ENCODE results near the gene CCL17. TPM values are rescaled to one million over a fixed set of nuclear protein-coding genes. Genes with fewer than 3 reads are reported as not detected.
A peak's percentile ranks its signal among the peaks of the same experiment; 100 is the strongest.
"Not testable (repeated sequence)": the region's sequence is repeated elsewhere in the genome, so short reads cannot be mapped to it uniquely, and the experiment has no call there.

The CCL17 gene
- total RNA-seq, 2 donors from 2014 or later, result not detected

DNA sequence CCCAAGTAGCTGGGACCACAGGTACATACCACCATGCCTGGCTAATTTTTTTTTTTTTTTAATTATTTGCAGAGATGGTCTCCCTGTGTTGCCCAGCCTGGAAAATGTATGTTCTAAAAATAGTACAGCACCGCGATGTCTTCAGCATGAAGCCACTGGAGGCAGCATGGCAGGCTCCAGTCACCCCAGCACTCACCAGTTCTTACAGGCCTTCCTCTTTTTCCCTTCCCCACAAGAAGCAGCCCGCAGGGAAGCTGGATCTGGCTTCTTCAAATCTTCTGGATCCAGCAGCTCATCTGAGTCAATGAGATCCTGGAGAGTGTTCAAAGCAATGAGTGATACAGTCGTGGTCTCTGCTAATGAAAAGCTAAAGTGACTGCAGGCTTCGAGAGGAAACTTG, 26.4 kb downstream of the CCL17 start:
- peaks cover 20 to 28% of the 10 kb centered on the region in 2 donors for H3K36me3 ChIP-seq (replicated peaks in 1 of 2; ENCODE audit: insufficient read depth in 1 of 2, low read depth in 2 of 2)
- H3K27ac ChIP-seq, result no peak overlapping the region
- intact Hi-C loops (cut with DNase I), result no loop called here
- H3K4me1 ChIP-seq, result peaks cover 7% of the 10 kb centered on the region
- H3K27me3 ChIP-seq, result no peaks in the 10 kb centered on the region
- ATAC-seq (no peak), DNase-seq (no peak)
- TF ChIP-seq, protein P1, sequence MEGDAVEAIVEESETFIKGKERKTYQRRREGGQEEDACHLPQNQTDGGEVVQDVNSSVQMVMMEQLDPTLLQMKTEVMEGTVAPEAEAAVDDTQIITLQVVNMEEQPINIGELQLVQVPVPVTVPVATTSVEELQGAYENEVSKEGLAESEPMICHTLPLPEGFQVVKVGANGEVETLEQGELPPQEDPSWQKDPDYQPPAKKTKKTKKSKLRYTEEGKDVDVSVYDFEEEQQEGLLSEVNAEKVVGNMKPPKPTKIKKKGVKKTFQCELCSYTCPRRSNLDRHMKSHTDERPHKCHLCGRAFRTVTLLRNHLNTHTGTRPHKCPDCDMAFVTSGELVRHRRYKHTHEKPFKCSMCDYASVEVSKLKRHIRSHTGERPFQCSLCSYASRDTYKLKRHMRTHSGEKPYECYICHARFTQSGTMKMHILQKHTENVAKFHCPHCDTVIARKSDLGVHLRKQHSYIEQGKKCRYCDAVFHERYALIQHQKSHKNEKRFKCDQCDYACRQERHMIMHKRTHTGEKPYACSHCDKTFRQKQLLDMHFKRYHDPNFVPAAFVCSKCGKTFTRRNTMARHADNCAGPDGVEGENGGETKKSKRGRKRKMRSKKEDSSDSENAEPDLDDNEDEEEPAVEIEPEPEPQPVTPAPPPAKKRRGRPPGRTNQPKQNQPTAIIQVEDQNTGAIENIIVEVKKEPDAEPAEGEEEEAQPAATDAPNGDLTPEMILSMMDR (IDR thresholded peaks at IDR 0.05), result no peak
- no peak for TF ChIP-seq POLR2A (IDR thresholded peaks at IDR 0.05)
- no peaks in the 10 kb centered on the region for H3K9me3 ChIP-seq
- WGBS, 2 donors, result 72 to 87% methylated on average over 5 of the region's 5 CpGs
- H3K4me3 ChIP-seq, result no peak overlapping the region

DNA sequence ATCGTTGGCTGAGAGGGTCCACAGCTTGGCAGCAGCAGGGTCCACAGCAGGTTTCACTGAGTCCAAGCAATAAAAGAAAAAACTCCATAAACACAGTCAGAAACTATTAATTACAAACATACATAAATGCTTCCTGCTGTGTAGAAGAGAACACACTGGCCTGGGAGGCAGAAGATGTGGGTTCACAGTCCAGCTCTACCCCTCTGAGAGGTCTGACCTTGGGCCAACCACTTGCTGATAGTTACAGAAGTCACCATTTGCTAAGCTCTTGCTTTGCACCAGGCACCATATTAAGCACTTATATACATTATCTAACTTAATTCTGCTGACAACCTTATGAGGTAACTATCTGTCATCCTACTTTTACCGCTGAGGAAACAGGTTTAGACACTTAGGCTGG, 27.9 kb downstream of the CCL17 start:
- WGBS, 2 donors, result 34 to 59% methylated on average over 2 of the region's 2 CpGs
- no peak overlapping the region for H3K27ac ChIP-seq
- intact Hi-C loops (cut with DNase I), result no loop called here
- no peaks in the 10 kb centered on the region for H3K27me3 ChIP-seq
- DNase-seq (peak in 2 of 4 donors; percentile 40 to 61), ATAC-seq (no peak)
- no peak overlapping the region for H3K4me3 ChIP-seq
- no peaks in the 10 kb centered on the region for H3K9me3 ChIP-seq
- peaks cover 18 to 28% of the 10 kb centered on the region in 2 donors for H3K36me3 ChIP-seq (replicated peaks in 1 of 2; ENCODE audit: insufficient read depth in 1 of 2, low read depth in 2 of 2)
- H3K4me1 ChIP-seq, result peaks cover 7% of the 10 kb centered on the region
- no peak for TF ChIP-seq POLR2A (IDR thresholded peaks at IDR 0.05)
- TF ChIP-seq, protein P1 (IDR thresholded peaks at IDR 0.05), result no peak

DNA sequence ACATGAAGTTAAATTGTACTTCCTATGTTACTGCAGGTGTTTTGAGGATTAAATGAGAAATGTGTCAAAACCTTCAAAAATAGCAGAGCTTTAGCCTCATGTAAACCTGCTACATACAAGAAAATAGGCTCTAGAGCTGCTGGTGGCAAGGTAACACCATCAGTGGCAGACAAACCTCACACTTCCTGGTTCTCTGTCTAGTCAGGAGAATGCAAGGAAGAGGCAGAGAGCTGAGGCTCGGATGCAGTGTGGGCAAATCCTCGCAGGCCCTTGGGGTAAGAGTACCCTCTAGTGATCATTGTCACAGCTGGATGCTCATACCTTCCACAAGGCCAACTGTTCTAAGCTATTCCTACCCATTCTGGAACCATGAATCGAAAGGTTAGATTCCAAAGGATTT, 28.4 kb downstream of the CCL17 start:
- DNase-seq, result no peak
- 87 to 90% methylated on average over 3 of the region's 3 CpGs for WGBS, 2 donors
- Histone ChIP-seq H3K4me1 (peaks cover 7% of the 10 kb centered on the region), H3K27ac (no peak overlapping the region), H3K36me3 (replicated peaks in 1 of 2; ENCODE audit: insufficient read depth in 1 of 2, low read depth in 2 of 2) (peaks cover 14 to 28% of the 10 kb centered on the region in 2 donors), H3K4me3 (no peak overlapping the region), H3K27me3 (no peaks in the 10 kb centered on the region), H3K9me3 (no peaks in the 10 kb centered on the region)
- TF ChIP-seq, protein P1 (IDR thresholded peaks at IDR 0.05), result no peak
- TF ChIP-seq POLR2A (IDR thresholded peaks at IDR 0.05), result no peak
- no peak for ATAC-seq
- intact Hi-C loops (cut with DNase I), result no loop called here

DNA sequence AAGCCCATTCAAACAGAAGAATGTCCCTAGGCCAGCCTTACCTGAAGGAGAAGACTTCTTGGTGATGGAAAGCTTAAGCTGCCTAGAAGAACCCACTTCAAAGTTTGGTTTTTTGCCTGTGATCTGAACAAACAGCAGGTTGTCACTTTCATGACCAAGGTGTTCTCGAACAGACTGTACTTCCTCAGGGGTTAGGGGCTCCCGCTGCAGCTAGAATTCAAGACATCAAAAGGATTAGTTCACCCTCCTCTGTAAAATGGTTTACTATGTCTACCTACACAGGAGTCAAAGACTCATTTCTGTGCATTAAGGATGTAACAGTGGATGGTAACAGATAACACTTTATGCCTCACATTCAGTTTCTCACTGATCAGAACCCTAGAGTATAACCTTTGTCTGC, 29.4 kb downstream of the CCL17 start:
- H3K9me3 ChIP-seq, result no peaks in the 10 kb centered on the region
- H3K27me3 ChIP-seq, result no peaks in the 10 kb centered on the region
- no peak overlapping the region for H3K4me3 ChIP-seq
- intact Hi-C loops (cut with DNase I), result no loop called here
- ATAC-seq, result no peak
- no peak overlapping the region for H3K27ac ChIP-seq
- TF ChIP-seq, protein P1 (IDR thresholded peaks at IDR 0.05), result no peak
- no peak for TF ChIP-seq POLR2A (IDR thresholded peaks at IDR 0.05)
- H3K36me3 ChIP-seq (replicated peaks in 1 of 2; ENCODE audit: insufficient read depth in 1 of 2, low read depth in 2 of 2), result peaks cover 14 to 22% of the 10 kb centered on the region in 2 donors
- no peak for DNase-seq
- H3K4me1 ChIP-seq, result peaks cover 7% of the 10 kb centered on the region
- WGBS, 2 donors, result 93 to 100% methylated on average over 2 of the region's 2 CpGs

DNA sequence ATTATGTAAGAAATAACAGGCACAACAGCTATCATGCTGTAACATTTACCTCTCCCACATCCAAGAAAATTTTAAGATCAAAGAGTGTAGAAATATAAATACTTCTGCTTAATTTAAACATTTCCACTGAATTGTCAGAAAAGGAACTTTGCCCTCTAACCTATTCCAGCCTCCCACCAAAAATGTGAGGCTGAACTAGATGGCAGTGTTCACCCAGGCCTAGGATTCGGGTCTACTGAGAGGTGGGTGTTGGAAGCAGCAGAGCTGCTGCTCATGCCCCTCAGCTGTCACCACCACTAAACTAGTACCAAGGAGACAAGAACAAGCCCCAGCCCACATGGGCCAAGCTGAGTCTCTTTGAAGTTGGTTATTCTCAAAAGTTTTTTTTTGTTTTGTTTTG, 31.3 kb downstream of the CCL17 start:
- peaks cover 7% of the 10 kb centered on the region for H3K4me1 ChIP-seq
- ATAC-seq, result no peak
- no peaks in the 10 kb centered on the region for H3K9me3 ChIP-seq
- H3K36me3 ChIP-seq (replicated peaks in 1 of 2; ENCODE audit: insufficient read depth in 1 of 2, low read depth in 2 of 2), result peaks cover 9 to 10% of the 10 kb centered on the region in 2 donors
- TF ChIP-seq, protein P1 (IDR thresholded peaks at IDR 0.05), result no peak
- no peak for TF ChIP-seq POLR2A (IDR thresholded peaks at IDR 0.05)
- no peaks in the 10 kb centered on the region for H3K27me3 ChIP-seq
- 90 to 100% methylated on average over 1 of the region's 1 CpG for WGBS, 2 donors
- intact Hi-C loops (cut with DNase I), result no loop called here
- no peak for DNase-seq
- H3K27ac ChIP-seq, result no peak overlapping the region
- H3K4me3 ChIP-seq, result no peak overlapping the region

DNA sequence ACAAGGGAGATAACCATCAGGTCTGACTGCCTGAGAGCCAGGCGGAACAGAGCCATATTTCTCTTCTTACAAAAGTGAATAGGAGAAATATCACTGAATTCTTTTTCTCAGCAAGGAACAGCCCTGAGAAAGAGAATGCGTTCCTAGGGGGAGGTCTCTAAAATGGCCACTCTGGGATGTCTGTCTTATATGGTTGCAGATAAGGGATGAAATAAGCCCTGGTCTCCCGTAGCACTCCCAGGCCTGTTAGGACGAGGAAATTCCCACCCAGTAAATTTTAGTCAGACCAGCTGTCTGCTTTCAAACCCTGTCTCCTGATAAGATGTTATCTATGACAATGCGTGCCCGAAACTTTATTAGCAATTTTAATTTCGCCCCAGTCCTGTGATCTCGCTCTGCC, 35.4 kb downstream of the CCL17 start:
- H3K4me1 ChIP-seq; DNase-seq; H3K4me3 ChIP-seq; H3K27ac ChIP-seq; intact Hi-C loops (cut with DNase I); H3K9me3 ChIP-seq; H3K27me3 ChIP-seq; ATAC-seq; H3K36me3 ChIP-seq (replicated peaks in 1 of 2; ENCODE audit: insufficient read depth in 1 of 2, low read depth in 2 of 2): not testable (repeated sequence)
- WGBS, 2 donors, result 97 to 98% methylated on average over 8 of the region's 8 CpGs

DNA sequence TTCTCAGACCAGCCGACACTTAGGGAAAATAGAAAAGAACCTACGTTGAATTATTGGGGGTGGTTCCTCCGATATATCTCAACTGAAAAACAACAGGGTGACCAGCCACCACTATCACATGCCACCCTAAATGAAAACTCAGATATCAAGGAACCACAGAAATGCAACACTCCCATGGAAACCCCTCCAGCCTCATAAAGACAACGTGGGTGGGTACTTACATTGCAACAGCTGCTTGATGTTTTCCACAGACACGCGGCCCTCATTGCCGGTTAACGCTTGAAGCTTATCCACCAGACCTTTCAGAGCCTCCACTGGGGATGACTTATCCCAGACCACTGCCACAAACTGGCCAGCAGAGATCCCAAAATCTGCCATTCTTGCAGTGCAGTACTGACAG, 36.0 kb downstream of the CCL17 start:
- DNase-seq; intact Hi-C loops (cut with DNase I); H3K36me3 ChIP-seq (replicated peaks in 1 of 2; ENCODE audit: insufficient read depth in 1 of 2, low read depth in 2 of 2); H3K27ac ChIP-seq; ATAC-seq; H3K4me3 ChIP-seq; H3K9me3 ChIP-seq; H3K4me1 ChIP-seq; H3K27me3 ChIP-seq: not testable (repeated sequence)
- 96 to 98% methylated on average over 8 of the region's 8 CpGs for WGBS, 2 donors
